Parathyroid adenoma (tissue), 2 donors: ENCODE data around the gene MID1.

ENCODE experiments used
- H2AFZ ChIP-seq: fragments of 300-600 bp; sonication (generic); one replicate; pipeline ENCODE4 v1.7.0; 2017; ENCODE audit warnings: antibody characterized with exemption, mild to moderate bottlenecking
- H3K27ac ChIP-seq: fragments of 300-600 bp; sonication (generic); one replicate; pipeline ENCODE4 v1.7.0; 2017
- H3K27me3 ChIP-seq: fragments of 300-600 bp; sonication (generic); one replicate; pipeline ENCODE4 v1.7.0; 2017; ENCODE audit warnings: low read length; ENCODE audit not compliant: control insufficient read depth, insufficient read depth
- H3K36me3 ChIP-seq: fragments of 300-600 bp; sonication (generic); one replicate; pipeline ENCODE4 v1.7.0; 2017; ENCODE audit warnings: low read length; ENCODE audit not compliant: control insufficient read depth, insufficient read depth
- H3K4me1 ChIP-seq: fragments of 300-600 bp; sonication (generic); one replicate; pipeline ENCODE4 v1.7.0; 2017; ENCODE audit warnings: control low read depth
- H3K4me2 ChIP-seq: fragments of 300-600 bp; sonication (generic); one replicate; pipeline ENCODE4 v1.7.0; 2017; ENCODE audit warnings: low read length
- H3K4me3 ChIP-seq: fragments of 300-600 bp; sonication (generic); one replicate; pipeline ENCODE4 v1.7.0; 2017; ENCODE audit warnings: low read depth, low read length
- H3K79me2 ChIP-seq: fragments of 300-600 bp; sonication (generic); one replicate; pipeline ENCODE4 v1.7.0; 2017; ENCODE audit warnings: control low read depth
- H3K9ac ChIP-seq: fragments of 300-600 bp; sonication (generic); one replicate; pipeline ENCODE4 v1.7.0; 2017; ENCODE audit warnings: mild to moderate bottlenecking
- H3K9me3 ChIP-seq: fragments of 300-600 bp; sonication (generic); one replicate; pipeline ENCODE4 v1.7.0; 2017; ENCODE audit warnings: low read length; ENCODE audit not compliant: control insufficient read depth
- TF ChIP-seq, protein P1 (sequence below): fragments of 300-600 bp; sonication (generic); IDR thresholded peaks from one replicate; pipeline ENCODE4 v1.7.0; 2017; ENCODE audit warnings: antibody characterized with exemption, mild to moderate bottlenecking
- donor health status: primary hyperparathyroidism.

The MID1 gene

DNA sequence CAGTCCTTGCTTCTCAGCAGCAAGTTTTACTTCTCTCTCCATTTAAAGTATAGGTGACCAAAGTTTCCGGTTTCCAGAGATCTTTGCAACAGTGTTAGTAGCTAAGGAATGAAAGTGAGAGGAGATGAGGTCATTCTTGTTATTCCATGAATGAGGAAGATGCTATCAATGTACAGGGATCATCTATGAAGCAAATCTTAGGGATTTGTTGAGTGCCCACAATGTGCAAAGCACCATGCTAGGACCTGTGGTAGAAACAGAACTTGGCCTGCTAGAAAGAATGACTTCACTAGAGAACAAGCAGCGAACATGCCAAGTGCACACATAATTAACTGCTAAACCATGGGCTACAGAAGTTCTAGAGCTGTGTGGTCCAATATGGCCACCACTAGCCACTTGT lies 112.5 kb downstream of the MID1 start:
- Histone ChIP-seq H3K27me3 (no peaks in the 10 kb centered on the region), H3K36me3 (no peaks in the 10 kb centered on the region), H3K9me3 (no peaks in the 10 kb centered on the region), H3K9ac (no peak overlapping the region), H2AFZ (no peak overlapping the region), H3K4me3 (no peak overlapping the region), H3K27ac (no peak overlapping the region), H3K79me2 (no peaks in the 10 kb centered on the region), H3K4me2 (no peak overlapping the region), H3K4me1 (no peaks in the 10 kb centered on the region)
- TF ChIP-seq, protein P1, sequence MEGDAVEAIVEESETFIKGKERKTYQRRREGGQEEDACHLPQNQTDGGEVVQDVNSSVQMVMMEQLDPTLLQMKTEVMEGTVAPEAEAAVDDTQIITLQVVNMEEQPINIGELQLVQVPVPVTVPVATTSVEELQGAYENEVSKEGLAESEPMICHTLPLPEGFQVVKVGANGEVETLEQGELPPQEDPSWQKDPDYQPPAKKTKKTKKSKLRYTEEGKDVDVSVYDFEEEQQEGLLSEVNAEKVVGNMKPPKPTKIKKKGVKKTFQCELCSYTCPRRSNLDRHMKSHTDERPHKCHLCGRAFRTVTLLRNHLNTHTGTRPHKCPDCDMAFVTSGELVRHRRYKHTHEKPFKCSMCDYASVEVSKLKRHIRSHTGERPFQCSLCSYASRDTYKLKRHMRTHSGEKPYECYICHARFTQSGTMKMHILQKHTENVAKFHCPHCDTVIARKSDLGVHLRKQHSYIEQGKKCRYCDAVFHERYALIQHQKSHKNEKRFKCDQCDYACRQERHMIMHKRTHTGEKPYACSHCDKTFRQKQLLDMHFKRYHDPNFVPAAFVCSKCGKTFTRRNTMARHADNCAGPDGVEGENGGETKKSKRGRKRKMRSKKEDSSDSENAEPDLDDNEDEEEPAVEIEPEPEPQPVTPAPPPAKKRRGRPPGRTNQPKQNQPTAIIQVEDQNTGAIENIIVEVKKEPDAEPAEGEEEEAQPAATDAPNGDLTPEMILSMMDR: no peak

DNA sequence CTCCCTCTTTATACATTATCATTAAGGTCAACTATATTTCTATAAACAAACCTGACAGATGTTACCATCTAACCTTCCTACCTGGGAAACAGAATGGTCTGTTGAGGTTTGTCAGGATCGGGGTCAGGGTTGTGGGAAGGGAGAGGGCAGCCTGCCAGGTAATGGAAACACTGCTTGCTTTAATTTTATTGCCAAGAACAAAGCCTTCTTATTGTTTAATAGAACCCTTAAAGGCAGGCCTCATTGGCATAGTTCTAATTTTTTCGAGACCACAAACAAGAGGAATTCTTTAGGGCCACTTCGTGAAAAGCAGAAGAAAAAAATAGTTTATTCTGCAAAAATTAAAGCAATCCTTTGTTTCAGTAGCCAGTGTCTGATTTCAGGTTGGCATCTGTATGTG lies 113.2 kb downstream of the MID1 start:
- Histone ChIP-seq H2AFZ (no peak overlapping the region), H3K27ac (no peak overlapping the region), H3K79me2 (no peaks in the 10 kb centered on the region), H3K4me1 (no peaks in the 10 kb centered on the region), H3K9me3 (no peaks in the 10 kb centered on the region), H3K36me3 (no peaks in the 10 kb centered on the region), H3K27me3 (no peaks in the 10 kb centered on the region), H3K9ac (no peak overlapping the region), H3K4me2 (no peak overlapping the region), H3K4me3 (no peak overlapping the region)
- TF ChIP-seq, protein P1: no peak

DNA sequence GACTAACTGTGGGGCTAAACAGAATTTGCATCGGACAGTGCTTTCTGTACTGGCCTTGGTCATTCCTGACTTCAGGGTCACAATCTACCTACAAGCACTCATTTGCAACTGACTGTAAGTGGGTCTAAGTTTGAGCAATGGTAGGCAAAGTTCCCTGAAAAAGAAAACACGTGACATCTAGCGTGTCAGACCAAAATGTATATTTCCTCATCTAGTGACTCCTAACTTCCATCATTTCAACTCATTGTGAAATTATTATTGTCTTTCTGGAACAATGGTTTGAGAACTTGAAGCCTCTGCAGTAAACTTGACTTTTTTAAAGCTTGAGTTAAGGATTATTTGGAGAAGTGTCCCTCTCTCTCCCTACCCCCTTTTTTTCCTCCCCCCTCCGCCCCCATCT lies 113.6 kb downstream of the MID1 start:
- H3K4me3 ChIP-seq: no peak overlapping the region

DNA sequence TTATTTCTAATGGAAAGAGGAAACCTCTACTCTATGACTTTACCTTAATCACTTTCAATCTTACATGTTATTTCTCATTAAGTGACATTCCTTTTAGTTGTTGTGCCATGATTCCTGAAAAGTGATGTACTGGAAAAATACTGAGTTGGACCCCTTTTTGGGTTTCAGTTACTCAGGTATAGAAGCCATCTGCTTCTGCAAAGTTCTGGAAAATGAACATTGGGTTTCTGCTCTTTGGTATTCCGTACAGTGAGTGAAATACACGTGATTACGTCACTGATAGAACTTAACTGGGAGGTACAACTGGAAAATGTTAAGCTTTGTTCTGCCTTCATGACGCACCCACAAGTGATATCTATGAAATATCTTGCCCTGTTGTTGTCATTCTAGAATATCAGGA lies 114.7 kb downstream of the MID1 start:
- no peaks in the 10 kb centered on the region for H3K4me1 ChIP-seq
- no peaks in the 10 kb centered on the region for H3K27me3 ChIP-seq
- H2AFZ ChIP-seq: no peak overlapping the region
- no peak overlapping the region for H3K4me2 ChIP-seq
- no peaks in the 10 kb centered on the region for H3K79me2 ChIP-seq
- H3K9ac ChIP-seq: no peak overlapping the region
- H3K27ac ChIP-seq: no peak overlapping the region
- H3K4me3 ChIP-seq: no peak overlapping the region
- H3K36me3 ChIP-seq: no peaks in the 10 kb centered on the region
- TF ChIP-seq, protein P1: no peak
- no peaks in the 10 kb centered on the region for H3K9me3 ChIP-seq

More for the DNA sequence above, 113.6 kb downstream of the MID1 start:
- no peaks in the 10 kb centered on the region for H3K4me1 ChIP-seq
- H3K9ac ChIP-seq: no peak overlapping the region
- H3K9me3 ChIP-seq: no peaks in the 10 kb centered on the region
- H3K36me3 ChIP-seq: no peaks in the 10 kb centered on the region
- no peak overlapping the region for H2AFZ ChIP-seq
- H3K27ac ChIP-seq: no peak overlapping the region
- TF ChIP-seq, protein P1: no peak
- H3K27me3 ChIP-seq: no peaks in the 10 kb centered on the region
- H3K4me2 ChIP-seq: no peak overlapping the region
- H3K79me2 ChIP-seq: no peaks in the 10 kb centered on the region

DNA sequence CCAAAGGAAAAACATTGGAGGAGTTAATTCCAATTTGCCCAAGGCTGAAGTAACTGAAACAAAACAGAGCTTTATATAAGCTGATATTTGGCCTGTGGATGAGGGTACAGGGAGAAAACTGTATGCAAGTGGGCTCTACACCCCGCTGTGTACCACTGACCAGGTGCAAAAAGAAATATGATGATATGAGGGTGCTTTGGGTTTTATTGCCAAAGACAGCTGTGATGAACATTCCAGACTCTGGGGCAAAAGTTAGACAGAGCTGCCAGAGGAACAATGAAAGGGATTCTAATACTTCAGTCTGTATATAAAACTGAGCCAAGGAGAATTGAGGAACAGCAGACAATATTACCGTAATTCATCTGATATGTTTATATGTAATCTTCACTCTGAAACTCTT lies 117.4 kb downstream of the MID1 start:
- H3K9ac ChIP-seq: no peak overlapping the region
- H3K4me2 ChIP-seq: no peak overlapping the region
- H3K79me2 ChIP-seq: no peaks in the 10 kb centered on the region
- H3K36me3 ChIP-seq: no peaks in the 10 kb centered on the region
- H3K4me1 ChIP-seq: no peaks in the 10 kb centered on the region
- no peaks in the 10 kb centered on the region for H3K27me3 ChIP-seq
- H3K27ac ChIP-seq: no peak overlapping the region
- H2AFZ ChIP-seq: no peak overlapping the region
- TF ChIP-seq, protein P1: no peak
- H3K4me3 ChIP-seq: no peak overlapping the region
- H3K9me3 ChIP-seq: no peaks in the 10 kb centered on the region
